Measurements from ENCODE around the gene IPO13.

GRCh38 chr1:43973981-43974442 lies 27.3 kb downstream of the IPO13 start:
- no peak for TF ChIP-seq CTCF (IDR thresholded peaks at IDR 0.05; ENCODE audit: low read depth, low read length)
- TF ChIP-seq EZH2phosphoT487 (IDR thresholded peaks at IDR 0.05; ENCODE audit: low read depth): no peak

Measured in OCI-LY3 (cell line).